ENCODE measurements around the gene PRICKLE4. TPM values are rescaled to one million over a fixed set of nuclear protein-coding genes. Genes with fewer than 3 reads are reported as not detected.

Gene PRICKLE4
- total RNA-seq, 4 donors from 2014 or later, result 2.1 to 5.8 (median 4.1) TPM

GRCh38 chr6:41787219-41787917, 6.8 kb downstream of the PRICKLE4 start, which contains the start of gene TOMM6:
TSS of gene TOMM6 (plus strand) at chr6:41787694. CDS start at chr6:41787698, 4 bp downstream.
- H3K4me1 ChIP-seq, result peaks cover 33 to 67% (median 49%) of the 10 kb centered on the region in 4 donors
- H3K36me3 ChIP-seq, result peaks cover 22 to 62% (median 35%) of the 10 kb centered on the region in 4 donors

DNA sequence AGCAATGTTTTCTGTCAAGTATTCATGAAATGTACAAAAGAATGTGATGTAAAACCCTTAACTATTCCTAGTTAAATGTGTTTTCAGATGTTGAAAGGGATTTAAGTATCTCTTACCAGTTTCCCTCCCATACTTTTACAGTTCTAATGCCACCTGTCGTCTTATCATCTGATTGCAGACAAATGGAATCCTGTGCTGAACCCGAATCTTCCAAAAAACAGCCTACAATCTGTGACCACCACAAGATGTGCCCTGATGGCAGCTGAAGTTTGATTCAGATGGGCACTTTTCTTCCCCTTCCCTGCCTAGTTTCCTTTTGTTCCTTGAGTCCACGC, 8.8 kb downstream of the PRICKLE4 start:
- H3K9me3 ChIP-seq, result no peaks in the 10 kb centered on the region
- no peak for DNase-seq (ENCODE audit: extremely low spot score)
- no peaks in the 10 kb centered on the region for H3K27me3 ChIP-seq
- TF ChIP-seq POLR2A (IDR thresholded peaks at IDR 0.05; ENCODE audit: low read depth), result no peak
- TF ChIP-seq POLR2AphosphoS5 (IDR thresholded peaks at IDR 0.05), result no peak
- no peak for TF ChIP-seq EP300 (IDR thresholded peaks at IDR 0.05)
- no peak for TF ChIP-seq CTCF (IDR thresholded peaks at IDR 0.05)
- no peak overlapping the region for H3K4me3 ChIP-seq
- intact Hi-C loops (cut with DNase I), result loop anchor here (10.0 kb wide), 1 partner anchor 775 kb away; the partner anchor contains the start of gene UBR2
- peaks cover 26 to 52% (median 47%) of the 10 kb centered on the region in 4 donors for H3K36me3 ChIP-seq
- H3K27ac ChIP-seq (replicated peaks in 1 of 4), result no peak overlapping the region
- WGBS, result 87% methylated on average over 3 of the region's 3 CpGs
- peaks cover 32 to 47% (median 34%) of the 10 kb centered on the region in 4 donors for H3K4me1 ChIP-seq

More at GRCh38 chr6:41787219-41787917, 6.8 kb downstream of the PRICKLE4 start, which contains the start of gene TOMM6:
- peak; percentile 98 for DNase-seq (ENCODE audit: extremely low spot score)
- intact Hi-C loops (cut with DNase I), result loop anchor here (2.0 to 10.0 kb wide), 2 partner anchors 133 to 777 kb away; partner anchors contain the start of genes BYSL, MED20 and UBR2
- no peaks in the 10 kb centered on the region for H3K27me3 ChIP-seq
- H3K27ac ChIP-seq (replicated peaks in 1 of 4), result peak within 1 kb of the TSS; percentile 92 to 96 (median 94)
- H3K4me3 ChIP-seq, result peak within 1 kb of the TSS; percentile 69 to 91 (median 76)
- no peak for TF ChIP-seq EP300 (IDR thresholded peaks at IDR 0.05)
- TF ChIP-seq POLR2AphosphoS5 (IDR thresholded peaks at IDR 0.05), result peak; percentile 96 to 98
- TF ChIP-seq CTCF (IDR thresholded peaks at IDR 0.05), result peak; percentile 70 to 89 (median 83)
- no peaks in the 10 kb centered on the region for H3K9me3 ChIP-seq
- WGBS, result 2% methylated on average over 18 of the region's 55 CpGs

GRCh38 chr6:41790045-41790444, 9.5 kb downstream of the PRICKLE4 start:
- H3K36me3 ChIP-seq, result peaks cover 26 to 59% (median 44%) of the 10 kb centered on the region in 4 donors
- 89% methylated on average over 1 of the region's 1 CpG for WGBS
- TF ChIP-seq POLR2AphosphoS5 (IDR thresholded peaks at IDR 0.05) (no peak), POLR2A (IDR thresholded peaks at IDR 0.05; ENCODE audit: low read depth) (no peak), CTCF (IDR thresholded peaks at IDR 0.05) (no peak), EP300 (IDR thresholded peaks at IDR 0.05) (no peak)

GRCh38 chr6:41791305-41791704, 10.7 kb downstream of the PRICKLE4 start:
- 80% methylated on average over 1 of the region's 1 CpG for WGBS
- no peak for TF ChIP-seq EP300 (IDR thresholded peaks at IDR 0.05)
- TF ChIP-seq POLR2A (IDR thresholded peaks at IDR 0.05; ENCODE audit: low read depth), result no peak
- TF ChIP-seq CTCF (IDR thresholded peaks at IDR 0.05), result no peak
- no peak for TF ChIP-seq POLR2AphosphoS5 (IDR thresholded peaks at IDR 0.05)
- peaks cover 13 to 27% (median 18%) of the 10 kb centered on the region in 4 donors for H3K4me1 ChIP-seq
- H3K4me3 ChIP-seq, result no peak overlapping the region
- H3K36me3 ChIP-seq, result peaks cover 26 to 72% (median 46%) of the 10 kb centered on the region in 4 donors
- H3K27ac ChIP-seq (replicated peaks in 1 of 4), result no peak overlapping the region
- intact Hi-C loops (cut with DNase I), result no loop called here
- H3K27me3 ChIP-seq, result no peaks in the 10 kb centered on the region
- H3K9me3 ChIP-seq, result no peaks in the 10 kb centered on the region
- no peak for DNase-seq (ENCODE audit: extremely low spot score)

More at GRCh38 chr6:41790045-41790444, 9.5 kb downstream of the PRICKLE4 start:
- H3K4me1 ChIP-seq, result peaks cover 26 to 40% (median 30%) of the 10 kb centered on the region in 4 donors
- H3K27me3 ChIP-seq, result no peaks in the 10 kb centered on the region
- no peaks in the 10 kb centered on the region for H3K9me3 ChIP-seq
- no peak overlapping the region for H3K27ac ChIP-seq (replicated peaks in 1 of 4)
- H3K4me3 ChIP-seq, result no peak overlapping the region
- no peak for DNase-seq (ENCODE audit: extremely low spot score)
- intact Hi-C loops (cut with DNase I), result no loop called here
